SU-DHL-6 (cell line): ENCODE results near the gene PGM1.

Experiments
- H2AFZ ChIP-seq: fragments of 200-600 bp; sonication (generic); 2 replicates; pipeline ENCODE4 v1.6.1; 2014; ENCODE audit warnings: low read depth, mild to moderate bottlenecking, moderate library complexity, mixed read lengths, antibody characterized with exemption, low read length; ENCODE audit not compliant: severe bottlenecking
- H3F3A ChIP-seq: fragments of 200-600 bp; shearing (Covaris generic); 2 replicates; pipeline ENCODE4 v1.6.0; 2016; ENCODE audit warnings: antibody characterized with exemption, mild to moderate bottlenecking; ENCODE audit not compliant: insufficient read depth
- H3K27ac ChIP-seq: fragments of 200-600 bp; sonication (generic); 2 replicates; pipeline ENCODE4 v1.5.1; 2016; ENCODE audit warnings: low read depth, mild to moderate bottlenecking, low read length, moderate library complexity, mixed read lengths
- H3K27me3 ChIP-seq: fragments of 200-600 bp; sonication (generic), shearing (Covaris generic); 2 replicates; pipeline ENCODE4 v1.6.0; 2014; ENCODE audit warnings: mild to moderate bottlenecking, low read length
- H3K36me3 ChIP-seq: fragments of 200-600 bp; sonication (generic); 2 replicates; pipeline ENCODE4 v1.6.1; 2014; ENCODE audit warnings: mild to moderate bottlenecking, low read length, mixed read lengths
- H3K4me2 ChIP-seq: fragments of 300-600, 200-600 bp; shearing (Covaris generic), sonication (generic); 2 replicates; pipeline ENCODE4 v1.6.0; 2014; ENCODE audit warnings: low read length, low read depth, mild to moderate bottlenecking; ENCODE audit not compliant: poor library complexity, severe bottlenecking
- H3K4me3 ChIP-seq: fragments of 200-600 bp; sonication (generic); 2 replicates; pipeline ENCODE4 v1.5.1; 2014; ENCODE audit warnings: antibody characterized with exemption, low read length, mild to moderate bottlenecking, mixed read lengths; ENCODE audit not compliant: insufficient read depth, poor library complexity, severe bottlenecking
- H3K79me2 ChIP-seq: fragments of 200-600 bp; sonication (generic); 2 replicates; pipeline ENCODE4 v1.6.1; 2014; ENCODE audit warnings: mild to moderate bottlenecking, low read length, moderate library complexity; ENCODE audit not compliant: insufficient read depth
- H3K9ac ChIP-seq: fragments of 200-600 bp; sonication (generic); 2 replicates; pipeline ENCODE4 v1.7.0; 2014; ENCODE audit warnings: mild to moderate bottlenecking, low read length
- H3K9me2 ChIP-seq: fragments of 200-600 bp; sonication (generic); replicated peaks from 2 replicates; pipeline ENCODE4 v1.6.1; 2014; ENCODE audit warnings: low read length; ENCODE audit not compliant: insufficient read depth
- H3K9me3 ChIP-seq: fragments of 200-600 bp; sonication (generic); 2 replicates; pipeline ENCODE4 v1.6.1; 2014; ENCODE audit warnings: low read length, mixed read lengths; ENCODE audit not compliant: insufficient read depth
- H4K20me1 ChIP-seq: fragments of 200-600 bp; sonication (generic); 2 replicates; pipeline ENCODE4 v1.6.1; 2014; ENCODE audit warnings: low read depth, mild to moderate bottlenecking, antibody characterized with exemption, low read length, moderate library complexity, mixed read lengths
- CTCF ChIP-seq: fragments of 200-600 bp; sonication (generic); IDR thresholded peaks from one replicate; pipeline ENCODE4 v1.5.1; 2017; ENCODE audit warnings: antibody characterized with exemption, mild to moderate bottlenecking, low read length, moderate library complexity; ENCODE audit not compliant: insufficient read depth, poor library complexity, severe bottlenecking
- EZH2phosphoT487 ChIP-seq: fragments of 200-600 bp; sonication (generic), shearing (Covaris generic); conservative IDR thresholded peaks from 2 replicates; pipeline ENCODE4 v1.6.1; 2018; ENCODE audit warnings: mild to moderate bottlenecking, antibody characterized with exemption, low read length, moderate library complexity, mixed read lengths

PGM1 gene

DNA sequence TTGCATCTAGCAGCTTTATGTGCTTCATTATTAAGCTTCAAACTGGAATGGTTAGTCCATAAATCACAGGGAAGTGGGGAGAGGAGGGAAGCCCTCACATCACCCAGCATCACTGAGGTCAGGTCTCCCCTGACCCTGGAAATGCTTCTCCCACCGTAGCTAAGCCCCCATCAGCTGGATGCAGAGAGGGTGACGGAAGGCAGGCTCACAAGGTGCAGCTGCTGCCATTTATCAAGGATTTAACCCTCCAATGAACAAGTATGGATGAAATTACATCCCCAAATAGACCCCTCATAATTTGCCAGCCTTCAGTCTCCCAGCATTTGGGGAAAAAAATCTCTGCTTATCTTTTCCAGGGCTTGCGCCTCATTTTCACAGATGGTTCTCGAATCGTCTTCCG, 60.8 kb downstream of the PGM1 start:
- H3K4me2 ChIP-seq: no peak overlapping the region
- H3K4me3 ChIP-seq: no peak overlapping the region
- no peaks in the 10 kb centered on the region for H3F3A ChIP-seq
- no peak overlapping the region for H2AFZ ChIP-seq
- peaks cover 16% of the 10 kb centered on the region; the same call in 1 of the 2 replicates for H3K36me3 ChIP-seq
- no peak overlapping the region for H3K9ac ChIP-seq
- H3K79me2 ChIP-seq: no peaks in the 10 kb centered on the region
- TF ChIP-seq EZH2phosphoT487 (no peak), CTCF (no peak)
- H4K20me1 ChIP-seq: no peaks in the 10 kb centered on the region
- no peaks in the 10 kb centered on the region for H3K9me3 ChIP-seq
- H3K27me3 ChIP-seq: no peaks in the 10 kb centered on the region
- H3K9me2 ChIP-seq: no peaks in the 10 kb centered on the region
- H3K27ac ChIP-seq: no peak overlapping the region

DNA sequence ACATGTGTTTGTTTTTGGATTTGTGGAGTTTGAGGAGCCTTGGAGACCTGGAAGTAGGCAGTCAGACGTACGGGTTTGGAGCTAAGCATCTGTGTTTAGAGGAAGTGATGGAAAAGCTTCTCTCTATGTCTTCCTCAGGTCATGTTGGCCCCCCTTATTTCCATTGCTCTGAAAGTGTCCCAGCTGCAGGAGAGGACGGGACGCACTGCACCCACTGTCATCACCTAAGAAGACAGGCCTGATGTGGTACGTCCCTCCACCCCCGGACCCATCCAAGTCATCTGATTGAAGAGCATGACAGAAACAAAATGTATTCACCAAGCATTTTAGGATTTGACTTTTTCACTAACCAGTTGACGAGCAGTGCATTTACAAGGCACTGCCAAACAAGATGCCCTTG, 66.2 kb downstream of the PGM1 start:
- H4K20me1 ChIP-seq: no peaks in the 10 kb centered on the region
- H3K27me3 ChIP-seq: no peaks in the 10 kb centered on the region
- H3K4me2 ChIP-seq: no peak overlapping the region
- H3K9me3 ChIP-seq: no peaks in the 10 kb centered on the region
- no peak overlapping the region for H3K27ac ChIP-seq
- no peaks in the 10 kb centered on the region for H3F3A ChIP-seq
- H3K9ac ChIP-seq: no peak overlapping the region
- 0 out of 2 replicates have a peak, but pooled peaks cover 7% of the 10 kb centered on the region for H3K36me3 ChIP-seq
- TF ChIP-seq EZH2phosphoT487 (no peak), CTCF (no peak)
- H3K79me2 ChIP-seq: no peaks in the 10 kb centered on the region
- no peak overlapping the region for H2AFZ ChIP-seq
- H3K9me2 ChIP-seq: no peaks in the 10 kb centered on the region
- H3K4me3 ChIP-seq: no peak overlapping the region

GRCh38 chr1:63662056-63662836, 69.0 kb downstream of the PGM1 start:
- Histone ChIP-seq H3F3A (no peaks in the 10 kb centered on the region), H3K4me3 (no peak overlapping the region), H3K79me2 (no peaks in the 10 kb centered on the region), H3K27ac (no peak overlapping the region), H2AFZ (no peak overlapping the region), H3K4me2 (no peak overlapping the region), H3K36me3 (0 out of 2 replicates have a peak, but pooled peaks cover 3% of the 10 kb centered on the region), H3K9me2 (no peaks in the 10 kb centered on the region), H3K9me3 (no peaks in the 10 kb centered on the region), H3K9ac (no peak overlapping the region), H3K27me3 (no peaks in the 10 kb centered on the region), H4K20me1 (no peaks in the 10 kb centered on the region)
- TF ChIP-seq CTCF: no peak
- TF ChIP-seq EZH2phosphoT487: no peak
